Measurements from ENCODE around the gene CHURC1. TPM values are rescaled to one million over a fixed set of nuclear protein-coding genes. Genes with fewer than 3 reads are reported as not detected.
A peak's percentile ranks its signal among the peaks of the same experiment; 100 is the strongest.

CHURC1 gene
- total RNA-seq, 4 donors from 2014 or later = 88.0 to 183 (median 114) TPM

DNA sequence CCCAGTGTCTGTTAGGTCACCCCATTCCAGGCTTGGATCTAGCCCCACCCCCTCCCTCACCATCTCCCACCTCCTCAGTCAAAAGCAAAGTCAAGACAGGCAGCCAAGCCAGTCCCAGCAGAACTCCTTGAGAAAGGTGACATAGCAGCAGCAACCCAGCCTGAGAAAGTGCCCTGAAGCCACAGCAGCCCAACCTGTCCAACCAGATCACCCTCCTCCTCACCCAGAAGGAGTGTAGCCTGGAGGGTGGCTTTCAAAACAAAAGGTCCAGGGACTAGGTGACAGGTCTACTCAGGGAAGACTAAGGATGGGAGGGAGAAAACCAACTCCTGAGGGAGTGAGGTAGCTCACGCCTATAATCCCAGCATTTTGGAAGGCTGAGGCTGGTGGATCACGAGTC lies 52.7 kb downstream of the CHURC1 start:
- peaks cover 0 to 11% (median 5%) of the 10 kb centered on the region in 3 donors for H3K4me1 ChIP-seq
- H3K9me3 ChIP-seq = no peaks in the 10 kb centered on the region
- no peak for TF ChIP-seq EP300 (IDR thresholded peaks at IDR 0.05)
- TF ChIP-seq, protein P1, sequence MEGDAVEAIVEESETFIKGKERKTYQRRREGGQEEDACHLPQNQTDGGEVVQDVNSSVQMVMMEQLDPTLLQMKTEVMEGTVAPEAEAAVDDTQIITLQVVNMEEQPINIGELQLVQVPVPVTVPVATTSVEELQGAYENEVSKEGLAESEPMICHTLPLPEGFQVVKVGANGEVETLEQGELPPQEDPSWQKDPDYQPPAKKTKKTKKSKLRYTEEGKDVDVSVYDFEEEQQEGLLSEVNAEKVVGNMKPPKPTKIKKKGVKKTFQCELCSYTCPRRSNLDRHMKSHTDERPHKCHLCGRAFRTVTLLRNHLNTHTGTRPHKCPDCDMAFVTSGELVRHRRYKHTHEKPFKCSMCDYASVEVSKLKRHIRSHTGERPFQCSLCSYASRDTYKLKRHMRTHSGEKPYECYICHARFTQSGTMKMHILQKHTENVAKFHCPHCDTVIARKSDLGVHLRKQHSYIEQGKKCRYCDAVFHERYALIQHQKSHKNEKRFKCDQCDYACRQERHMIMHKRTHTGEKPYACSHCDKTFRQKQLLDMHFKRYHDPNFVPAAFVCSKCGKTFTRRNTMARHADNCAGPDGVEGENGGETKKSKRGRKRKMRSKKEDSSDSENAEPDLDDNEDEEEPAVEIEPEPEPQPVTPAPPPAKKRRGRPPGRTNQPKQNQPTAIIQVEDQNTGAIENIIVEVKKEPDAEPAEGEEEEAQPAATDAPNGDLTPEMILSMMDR (IDR thresholded peaks at IDR 0.05) = no peak
- TF ChIP-seq POLR2A (IDR thresholded peaks at IDR 0.05) = no peak
- TF ChIP-seq POLR2AphosphoS5 (IDR thresholded peaks at IDR 0.05) = no peak
- H3K27me3 ChIP-seq = no peaks in the 10 kb centered on the region
- no peaks in the 10 kb centered on the region for H3K36me3 ChIP-seq
- WGBS, 2 donors (ENCODE audit: low coverage in 1 of 2) = 60 to 93% methylated on average over 2 of the region's 2 CpGs
- H3K4me3 ChIP-seq = no peak overlapping the region
- no peak for ATAC-seq
- no peak overlapping the region for H3K27ac ChIP-seq

DNA sequence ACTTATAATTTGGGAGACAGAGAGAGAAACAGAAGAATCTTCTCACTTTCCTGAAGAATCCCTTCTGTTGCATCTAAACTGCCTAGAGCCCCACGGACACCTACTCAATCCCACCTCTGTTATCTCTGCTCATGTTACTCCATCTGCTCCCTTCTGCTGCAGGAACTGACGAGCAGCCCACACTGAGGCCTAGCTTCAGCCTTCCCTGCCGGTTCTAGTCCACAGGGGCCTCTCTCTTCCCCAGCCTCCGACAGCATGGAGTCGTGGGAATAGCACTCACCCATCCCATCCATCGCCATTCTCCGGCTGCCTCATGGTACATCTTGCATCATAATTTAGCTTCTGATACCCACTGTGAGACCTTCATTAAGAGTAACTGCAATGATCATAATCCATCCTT lies 53.9 kb downstream of the CHURC1 start:
- Histone ChIP-seq H3K4me3 (no peak overlapping the region), H3K27me3 (no peaks in the 10 kb centered on the region), H3K9me3 (no peaks in the 10 kb centered on the region), H3K27ac (no peak overlapping the region), H3K4me1 (peaks cover 0 to 17% (median 5%) of the 10 kb centered on the region in 3 donors), H3K36me3 (no peaks in the 10 kb centered on the region)
- no peak for ATAC-seq
- WGBS, 2 donors (ENCODE audit: low coverage in 1 of 2) = 75 to 81% methylated on average over 5 to 7 of the region's 7 CpGs
- TF ChIP-seq EP300 (IDR thresholded peaks at IDR 0.05) (no peak), POLR2A (IDR thresholded peaks at IDR 0.05) (no peak), POLR2AphosphoS5 (IDR thresholded peaks at IDR 0.05) (no peak)
- TF ChIP-seq, protein P1 (IDR thresholded peaks at IDR 0.05) = no peak

- H3K36me3 ChIP-seq = no peaks in the 10 kb centered on the region
- TF ChIP-seq POLR2A (IDR thresholded peaks at IDR 0.05) (no peak), POLR2AphosphoS5 (IDR thresholded peaks at IDR 0.05) (no peak), EP300 (IDR thresholded peaks at IDR 0.05) (no peak)
- TF ChIP-seq, protein P1 (IDR thresholded peaks at IDR 0.05) = no peak
- ATAC-seq = no peak
- no peak overlapping the region for H3K27ac ChIP-seq
- H3K9me3 ChIP-seq = no peaks in the 10 kb centered on the region
- no peaks in the 10 kb centered on the region for H3K27me3 ChIP-seq
- WGBS, 2 donors (ENCODE audit: low coverage in 1 of 2) = 95 to 97% methylated on average over 2 to 3 of the region's 6 CpGs
- H3K4me3 ChIP-seq = no peak overlapping the region
- peaks cover 0 to 17% (median 5%) of the 10 kb centered on the region in 3 donors for H3K4me1 ChIP-seq
Observed at GRCh38 chr14:64968651-64969050, 54.4 kb downstream of the CHURC1 start.

DNA sequence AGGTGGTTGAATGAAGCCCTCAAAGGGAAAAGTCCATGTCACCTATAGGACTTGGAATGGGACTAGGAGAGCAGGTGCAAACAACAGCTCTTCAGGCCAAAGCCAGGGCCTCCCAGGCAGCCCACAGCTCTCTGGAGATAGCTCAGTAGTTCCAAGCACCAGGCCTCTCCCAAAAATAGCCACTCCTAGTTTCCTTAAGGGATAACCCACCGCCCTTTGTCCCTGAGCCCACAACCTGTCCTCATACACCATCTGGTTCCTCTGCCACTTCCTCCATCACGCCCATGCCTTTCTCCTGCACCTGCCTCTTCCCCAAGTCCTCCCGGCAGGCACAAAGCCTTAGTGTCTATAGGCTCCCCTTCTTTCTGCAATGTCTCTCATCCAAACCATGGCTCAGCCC lies 55.8 kb downstream of the CHURC1 start:
- Histone ChIP-seq H3K36me3 (no peaks in the 10 kb centered on the region), H3K27me3 (no peaks in the 10 kb centered on the region), H3K4me1 (peaks cover 0 to 17% (median 5%) of the 10 kb centered on the region in 3 donors), H3K9me3 (no peaks in the 10 kb centered on the region), H3K27ac (no peak overlapping the region), H3K4me3 (no peak overlapping the region)
- no peak for ATAC-seq
- WGBS, 2 donors (ENCODE audit: low coverage in 1 of 2) = 94 to 95% methylated on average over 3 of the region's 3 CpGs
- no peak for TF ChIP-seq POLR2A (IDR thresholded peaks at IDR 0.05)
- TF ChIP-seq, protein P1 (IDR thresholded peaks at IDR 0.05) = no peak
- TF ChIP-seq EP300 (IDR thresholded peaks at IDR 0.05) = no peak
- TF ChIP-seq POLR2AphosphoS5 (IDR thresholded peaks at IDR 0.05) = no peak

- Histone ChIP-seq H3K4me3 (peak overlapping the region in 1 of 2 donors; percentile 73), H3K9me3 (no peaks in the 10 kb centered on the region), H3K27ac (no peak overlapping the region), H3K36me3 (no peaks in the 10 kb centered on the region), H3K4me1 (peaks cover 0 to 17% (median 5%) of the 10 kb centered on the region in 3 donors), H3K27me3 (no peaks in the 10 kb centered on the region)
- TF ChIP-seq, protein P1 (IDR thresholded peaks at IDR 0.05) = no peak
- TF ChIP-seq POLR2A (IDR thresholded peaks at IDR 0.05) (no peak), EP300 (IDR thresholded peaks at IDR 0.05) (no peak), POLR2AphosphoS5 (IDR thresholded peaks at IDR 0.05) (no peak)
- no peak for ATAC-seq
- 40 to 47% methylated on average over 5 of the region's 8 CpGs for WGBS, 2 donors (ENCODE audit: low coverage in 1 of 2)
Observed at GRCh38 chr14:64970776-64971477, 56.7 kb downstream of the CHURC1 start.

Data from gastroesophageal sphincter (tissue), 4 donors.